ENCODE data around the gene APBB1IP.
"Not testable (repeated sequence)": the region's sequence is repeated elsewhere in the genome, so short reads cannot be mapped to it uniquely, and the experiment has no call there.

Gene APBB1IP

GRCh38 chr10:26566525-26567350 is 128.6 kb downstream of the APBB1IP start:
- DNase-seq = no peak

GRCh38 chr10:26567351-26567721 is 129.2 kb downstream of the APBB1IP start:
- DNase-seq = no peak

GRCh38 chr10:26571655-26572054 is 133.5 kb downstream of the APBB1IP start:
- no peak for DNase-seq

- DNase-seq = no peak
Observed at GRCh38 chr10:26573674-26574073, 135.5 kb downstream of the APBB1IP start.

GRCh38 chr10:26574783-26575182 is 136.6 kb downstream of the APBB1IP start:
- no peak for DNase-seq

GRCh38 chr10:26578371-26578770 is 140.2 kb downstream of the APBB1IP start:
- not testable (repeated sequence) for DNase-seq

GRCh38 chr10:26579256-26580063 is 141.3 kb downstream of the APBB1IP start:
- no peak for DNase-seq

- no peak for DNase-seq
Observed at GRCh38 chr10:26586211-26586610, 148.1 kb downstream of the APBB1IP start.

- no peak for DNase-seq
Observed at GRCh38 chr10:26588611-26589010, 150.5 kb downstream of the APBB1IP start.

GRCh38 chr10:26589813-26590212 is 151.7 kb downstream of the APBB1IP start:
- not testable (repeated sequence) for DNase-seq

- DNase-seq = no peak
Observed at GRCh38 chr10:26593896-26594295, 155.8 kb downstream of the APBB1IP start.

- not testable (repeated sequence) for DNase-seq
Observed at GRCh38 chr10:26603283-26603682, 165.1 kb downstream of the APBB1IP start.

GRCh38 chr10:26604320-26605093 is 166.4 kb downstream of the APBB1IP start:
- DNase-seq = not testable (repeated sequence)

GRCh38 chr10:26606389-26606877 is 168.3 kb downstream of the APBB1IP start:
- not testable (repeated sequence) for DNase-seq

- DNase-seq = no peak
Observed at GRCh38 chr10:26612151-26612915, 174.2 kb downstream of the APBB1IP start.
